C4-2B (cell line): ENCODE results near the gene BPIFA1.

Source experiments
- H3K27ac ChIP-seq: fragments of 450-650 bp; 2 replicates; pipeline ENCODE4 v1.5.1; 2017
- CTCF ChIP-seq: fragments of 450-650 bp; conservative IDR thresholded peaks from 2 replicates; pipeline ENCODE4 v1.5.1; 2017; ENCODE audit warnings: mild to moderate bottlenecking
- ZFX ChIP-seq: fragments of 450-650 bp; IDR thresholded peaks from 2 replicates; pipeline ENCODE4 v1.6.1; 2017

The BPIFA1 gene

DNA sequence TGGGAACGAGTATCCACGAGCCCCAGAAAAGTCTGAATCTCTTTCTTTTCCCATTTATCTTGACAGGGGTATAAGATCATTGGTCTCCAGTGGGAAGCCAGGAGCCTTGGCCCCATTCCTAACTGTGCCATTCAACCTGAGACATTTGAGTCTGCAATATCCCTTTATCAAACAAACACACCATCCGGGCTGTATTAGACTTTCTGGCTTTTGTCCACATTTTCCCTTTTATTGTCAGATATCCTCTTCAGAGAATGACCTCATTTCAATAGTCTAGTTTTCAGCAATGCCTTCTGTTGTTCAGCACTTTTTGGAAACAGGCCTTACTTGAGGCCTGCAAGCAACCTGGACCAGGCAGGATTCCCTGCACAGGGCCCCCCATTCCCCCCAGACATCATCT is 15.7 kb downstream of the BPIFA1 start:
- H3K27ac ChIP-seq: peak overlapping the region; percentile 33; the same call in 1 of the 2 replicates
- TF ChIP-seq CTCF (no peak), ZFX (no peak)

DNA sequence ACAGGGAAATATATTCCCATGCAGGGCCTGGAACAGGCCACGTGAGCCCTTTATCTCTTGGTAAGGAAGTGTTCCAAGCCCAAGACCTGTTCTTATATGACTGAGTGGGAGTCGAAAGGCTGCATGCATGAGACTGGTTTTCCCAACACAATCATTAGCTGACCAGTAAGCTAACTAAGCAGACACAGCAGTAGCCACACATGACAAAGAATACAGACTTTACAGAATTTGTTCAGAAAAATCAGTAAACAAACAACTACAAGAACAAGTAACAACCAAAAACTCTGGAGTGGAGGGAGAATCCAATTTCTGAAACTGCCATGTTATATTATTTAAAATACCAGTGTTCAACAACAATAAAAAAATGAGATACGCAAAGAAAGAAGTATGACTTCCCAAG is 16.7 kb downstream of the BPIFA1 start:
- H3K27ac ChIP-seq: peak overlapping the region; percentile 33; the same call in 1 of the 2 replicates
- TF ChIP-seq ZFX (no peak), CTCF (no peak)

DNA sequence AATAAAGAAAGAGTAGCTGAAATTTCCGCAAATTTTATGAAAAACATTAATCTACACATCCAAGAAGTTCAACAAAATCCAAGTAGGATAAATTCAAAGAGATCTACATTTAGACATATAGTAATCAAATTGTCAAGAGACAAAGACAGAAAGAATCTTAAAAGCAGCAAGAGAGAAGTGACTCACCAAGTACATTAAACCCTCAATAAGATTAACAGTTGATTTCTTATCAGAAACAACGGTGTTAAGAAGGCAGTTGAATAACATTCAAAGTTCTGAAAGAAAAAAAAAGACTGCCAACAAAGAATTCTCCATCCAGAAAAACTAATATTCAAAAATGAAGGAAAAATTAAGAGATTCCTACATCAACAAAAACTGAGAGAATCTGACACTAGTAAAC is 19.2 kb downstream of the BPIFA1 start:
- no peak for TF ChIP-seq ZFX
- TF ChIP-seq CTCF: no peak
- H3K27ac ChIP-seq: no peak overlapping the region

GRCh38 chr20:33257237-33257636 is 21.4 kb downstream of the BPIFA1 start:
- H3K27ac ChIP-seq: no peak overlapping the region
- TF ChIP-seq CTCF (no peak), ZFX (no peak)

DNA sequence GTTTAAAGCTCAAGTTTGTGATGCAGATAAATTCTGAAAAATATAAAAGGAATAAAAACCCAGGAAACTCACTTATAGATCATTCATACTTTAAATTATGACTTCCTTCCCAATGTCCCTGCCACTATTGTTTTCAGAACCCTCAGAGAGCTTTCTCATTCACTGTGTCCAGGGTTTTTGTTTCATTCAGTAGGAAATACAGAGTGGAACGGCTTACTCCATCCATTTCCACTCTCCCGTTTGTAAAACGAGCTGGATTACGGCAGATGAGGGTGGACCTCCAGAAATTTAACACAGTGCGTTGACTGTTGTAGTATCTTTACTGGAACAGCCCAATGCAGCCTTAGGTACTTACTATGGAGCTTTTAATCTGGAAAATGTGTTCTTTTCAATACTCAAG is 23.6 kb downstream of the BPIFA1 start:
- TF ChIP-seq ZFX (no peak), CTCF (no peak)
- H3K27ac ChIP-seq: no peak overlapping the region; the same call in 1 of the 2 replicates

DNA sequence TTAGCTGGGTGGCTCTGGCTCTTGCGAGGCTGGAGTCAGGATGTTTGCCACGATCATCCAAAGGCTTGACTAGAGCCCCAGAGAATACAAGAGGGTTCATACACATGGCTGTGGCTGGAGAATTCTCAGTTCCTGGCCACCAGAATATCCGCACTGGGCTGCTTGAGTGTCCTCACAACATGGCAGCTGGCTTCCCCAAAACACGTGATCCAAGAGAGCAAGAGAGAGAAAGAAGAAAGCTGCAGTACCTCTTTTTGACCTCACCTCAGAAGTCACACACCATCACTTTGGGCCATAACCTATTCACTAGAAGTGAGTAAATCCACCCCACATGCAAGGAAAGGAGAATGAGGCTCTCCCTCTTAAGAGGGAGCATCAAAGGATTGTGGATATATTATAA is 25.7 kb downstream of the BPIFA1 start:
- H3K27ac ChIP-seq: no peak overlapping the region

DNA sequence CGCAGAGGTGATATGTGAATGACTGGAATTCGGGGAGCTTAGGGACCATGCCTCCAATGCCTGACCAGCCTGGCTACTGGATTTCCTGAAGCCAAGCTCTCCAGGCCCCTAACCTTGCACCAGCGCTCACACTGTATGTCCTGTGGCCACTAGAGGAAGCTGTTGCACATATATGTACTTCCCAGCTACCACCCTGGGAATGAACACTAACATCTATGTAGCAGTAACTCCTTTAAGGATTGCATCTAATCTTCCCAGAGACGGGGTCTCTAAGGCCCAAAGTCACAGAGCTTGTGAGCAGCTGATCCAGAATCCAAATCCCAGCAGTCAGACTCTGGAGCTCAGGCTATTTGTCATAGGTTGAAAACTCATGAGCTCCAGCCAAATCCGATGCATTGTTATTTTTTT is 26.9 kb downstream of the BPIFA1 start:
- TF ChIP-seq CTCF (peak; percentile 89), ZFX (no peak)
- no peak overlapping the region for H3K27ac ChIP-seq

More for the DNA sequence above, 25.7 kb downstream of the BPIFA1 start:
- TF ChIP-seq ZFX (no peak), CTCF (no peak)
